ENCODE data around the gene TMEM150A. TPM values are rescaled to one million over a fixed set of nuclear protein-coding genes. Genes with fewer than 3 reads are reported as not detected.
"Not testable (repeated sequence)": the region's sequence is repeated elsewhere in the genome, so short reads cannot be mapped to it uniquely, and the experiment has no call there.

TMEM150A gene
- total RNA-seq, 1 donor from 2014 or later = 10.8 TPM

DNA sequence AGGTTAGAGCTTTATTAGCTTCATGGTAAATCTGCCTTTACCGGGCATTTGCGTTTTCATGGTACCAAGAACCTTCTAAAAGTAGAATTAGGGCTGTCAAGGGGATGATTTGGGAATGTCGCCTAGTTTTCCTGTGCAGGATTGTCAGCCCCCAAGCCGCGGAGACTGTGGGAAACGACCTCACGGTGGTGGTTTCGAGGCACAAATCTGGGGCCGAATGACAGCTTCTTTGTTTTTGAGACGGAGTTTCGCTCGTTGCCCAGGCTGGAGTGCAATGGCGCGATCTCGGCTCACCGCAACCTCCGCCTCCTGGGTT lies 12.9 kb upstream of the TMEM150A start:
- no peak for DNase-seq (ENCODE audit: missing footprints)
- intact Hi-C loops (cut with DNase I) = no loop called here

DNA sequence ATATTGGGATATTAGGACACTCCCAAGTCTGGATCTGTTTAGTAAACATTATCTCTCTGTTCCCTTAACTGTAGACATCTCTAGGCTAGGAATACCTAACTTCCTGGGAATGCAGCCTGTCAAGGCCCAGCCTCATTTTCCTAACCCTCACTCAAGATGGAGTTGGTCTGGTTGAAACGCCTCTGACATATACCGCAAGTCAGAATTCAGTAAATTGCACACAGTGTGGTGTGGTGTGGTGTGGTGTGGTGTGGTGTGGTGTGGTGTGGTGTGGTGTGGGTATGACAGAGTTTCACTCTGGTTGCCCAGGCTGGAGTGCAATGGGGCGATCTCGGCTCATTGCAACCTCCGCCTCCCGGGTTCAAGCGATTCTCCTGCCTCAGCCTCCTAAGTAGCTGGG lies 12.3 kb upstream of the TMEM150A start:
- ATAC-seq; intact Hi-C loops (cut with DNase I); DNase-seq (ENCODE audit: missing footprints): not testable (repeated sequence)

More for the DNA sequence above, 12.9 kb upstream of the TMEM150A start:
- no peak for ATAC-seq

DNA sequence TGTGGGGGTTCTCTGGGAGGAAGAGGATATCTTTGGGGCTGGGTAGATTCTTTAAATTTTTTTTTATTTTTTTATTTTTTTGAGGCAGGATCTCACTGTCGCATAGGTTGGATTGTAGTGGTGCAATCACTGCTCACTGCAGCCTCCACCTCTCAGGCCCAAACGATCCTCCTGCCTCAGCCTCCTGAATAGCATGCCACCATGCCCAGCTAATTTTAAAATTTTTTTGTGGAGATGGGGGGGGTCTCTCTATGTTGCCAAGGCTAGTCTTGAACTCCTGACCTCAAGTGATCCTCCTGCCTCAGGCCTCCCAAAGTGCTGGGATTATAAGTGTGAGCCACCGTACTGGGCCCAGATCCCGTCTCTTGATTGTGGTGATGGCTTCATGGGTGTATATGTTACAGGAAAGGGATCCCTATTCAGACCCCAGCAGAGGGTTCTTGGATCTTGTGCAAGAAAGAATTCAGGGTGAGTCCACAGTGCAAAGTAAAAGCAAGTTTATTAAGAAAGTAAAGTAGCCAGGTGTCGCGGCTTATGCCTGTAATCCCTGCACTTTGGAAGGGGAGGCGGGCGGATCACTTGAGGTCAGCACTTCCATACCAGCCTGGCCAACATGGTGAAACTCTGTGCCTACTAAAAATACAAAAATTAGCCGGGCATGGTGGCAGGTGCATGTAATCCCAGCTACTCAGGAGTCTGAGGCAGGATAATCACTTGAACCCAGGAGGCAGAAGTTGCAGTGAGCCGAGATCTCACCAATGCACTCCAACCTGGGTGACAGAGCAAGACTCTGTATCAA lies 11.4 kb upstream of the TMEM150A start:
- no peak for ATAC-seq
- no peak for DNase-seq (ENCODE audit: missing footprints)
- intact Hi-C loops (cut with DNase I) = no loop called here

DNA sequence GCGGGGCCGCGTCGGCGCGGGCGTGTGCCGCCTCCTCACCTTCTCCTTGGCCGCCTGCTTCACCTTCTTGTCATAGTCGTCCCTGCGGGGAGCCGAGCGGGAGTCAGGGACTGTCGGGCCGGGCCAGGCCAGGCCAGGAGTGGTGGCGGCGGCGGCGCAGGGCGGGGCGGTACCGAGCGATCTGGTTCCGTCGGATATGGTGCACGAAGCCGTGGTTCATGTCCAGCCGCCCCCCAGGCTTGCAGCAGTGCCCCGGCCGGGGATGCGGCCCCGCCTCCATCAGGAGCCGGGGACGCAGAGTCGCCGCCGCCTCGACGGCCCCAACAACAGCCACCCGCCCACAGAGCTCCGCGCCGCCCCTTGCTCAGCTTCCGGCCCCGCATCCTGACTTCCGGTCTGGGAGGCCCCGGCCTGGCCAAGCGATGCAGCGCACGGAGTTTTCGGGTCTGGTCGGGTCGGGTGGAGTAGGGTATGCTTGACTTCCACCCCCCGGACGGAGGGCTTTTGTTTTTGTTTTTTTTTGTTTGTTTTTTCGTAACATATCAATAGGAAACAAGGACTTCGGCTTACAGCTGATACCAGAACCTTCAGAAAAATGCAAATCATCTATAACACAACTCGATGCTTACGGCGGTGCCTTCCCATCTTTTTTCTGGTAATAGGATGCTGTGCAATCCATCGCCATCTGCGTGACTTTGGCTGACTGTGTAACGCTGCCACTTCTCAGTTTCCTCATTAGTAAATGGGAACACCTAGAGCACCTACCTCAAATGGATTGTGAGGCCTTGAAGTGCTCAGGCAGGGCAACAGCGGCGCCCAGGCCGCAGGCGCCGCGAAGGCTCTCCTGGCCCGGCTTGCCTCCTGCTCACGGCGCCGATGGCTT lies 9.4 kb upstream of the TMEM150A start, which contains the start of gene C2orf68:
Gene C2orf68, minus strand, starts transcription at position 362 of the 883 bp plus-strand sequence. Its CDS starts 82 bp downstream, at position 280.
- ATAC-seq = peak; percentile 86
- intact Hi-C loops (cut with DNase I) = no loop called here
- peak; percentile 96 for DNase-seq (ENCODE audit: missing footprints)

DNA sequence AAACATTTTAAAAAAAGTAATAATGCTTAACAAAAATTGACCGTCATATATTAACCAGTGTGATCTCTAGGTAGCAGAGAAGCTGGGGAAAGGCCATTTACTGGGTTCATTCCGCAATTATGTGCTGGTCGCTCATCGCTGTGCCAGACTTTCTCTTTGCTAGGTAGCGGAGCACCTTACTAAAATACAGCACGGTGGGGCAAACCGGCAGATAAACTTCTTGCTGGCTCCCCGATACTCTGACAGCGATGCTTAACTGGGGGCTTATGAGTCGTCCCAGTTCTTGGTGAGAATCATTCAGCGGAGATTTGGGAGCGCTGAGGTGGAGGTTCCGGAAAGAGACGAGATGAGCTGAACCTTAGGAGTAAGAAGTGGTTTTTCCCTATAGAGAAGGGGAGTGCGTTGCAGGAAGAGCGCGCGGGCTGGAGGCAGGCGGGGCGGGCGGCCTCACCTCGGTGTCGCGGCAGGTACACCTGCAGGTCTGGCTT lies 8.8 kb upstream of the TMEM150A start:
- DNase-seq (ENCODE audit: missing footprints) (no peak), ATAC-seq (no peak)
- intact Hi-C loops (cut with DNase I) = no loop called here

DNA sequence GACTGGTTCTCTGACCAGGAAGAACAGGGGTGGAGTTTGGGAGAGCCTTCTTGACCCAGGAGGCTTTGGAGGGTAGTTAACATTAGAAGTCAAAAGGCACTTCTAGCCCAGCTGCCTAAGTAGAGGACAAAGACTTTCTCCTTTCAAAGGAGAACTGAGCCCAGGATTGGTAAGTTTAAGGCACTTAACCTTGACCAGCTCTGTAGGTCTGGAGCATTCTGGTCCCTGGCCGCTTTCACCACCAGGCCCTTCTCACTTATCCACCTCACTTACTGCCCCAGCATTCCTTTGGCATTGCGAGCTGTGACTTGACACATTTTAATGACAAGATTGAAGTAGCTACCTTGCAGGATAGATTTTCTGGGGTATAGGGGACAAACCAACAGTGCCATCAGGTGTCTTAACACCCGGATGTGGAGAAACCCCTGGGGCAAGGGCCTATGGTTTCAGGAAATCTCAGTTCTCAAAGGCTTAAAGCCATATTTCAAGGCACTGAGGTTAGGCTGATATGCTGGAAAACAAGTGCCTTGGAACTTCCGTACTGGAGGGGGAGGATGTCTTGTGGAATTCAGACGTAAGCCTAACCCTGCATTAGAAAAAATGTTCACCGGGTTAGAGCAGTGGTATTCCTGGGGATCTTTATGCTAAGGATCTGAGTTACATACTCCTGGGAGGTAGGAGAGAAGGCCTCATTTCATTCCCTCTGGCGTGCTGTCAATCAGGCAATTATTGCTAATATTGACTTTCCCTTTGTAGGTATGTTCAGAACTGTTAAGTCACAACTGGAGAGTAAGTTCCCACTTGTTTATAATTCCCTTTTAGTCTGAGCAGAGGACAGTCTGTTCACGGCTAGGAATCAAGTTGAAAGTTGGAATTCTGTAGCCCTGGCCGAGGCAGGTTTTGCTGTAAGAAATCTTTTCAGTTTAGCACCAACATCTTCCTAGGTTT lies 5.0 kb upstream of the TMEM150A start:
- ATAC-seq = no peak
- no peak for DNase-seq (ENCODE audit: missing footprints)
- intact Hi-C loops (cut with DNase I) = no loop called here

DNA sequence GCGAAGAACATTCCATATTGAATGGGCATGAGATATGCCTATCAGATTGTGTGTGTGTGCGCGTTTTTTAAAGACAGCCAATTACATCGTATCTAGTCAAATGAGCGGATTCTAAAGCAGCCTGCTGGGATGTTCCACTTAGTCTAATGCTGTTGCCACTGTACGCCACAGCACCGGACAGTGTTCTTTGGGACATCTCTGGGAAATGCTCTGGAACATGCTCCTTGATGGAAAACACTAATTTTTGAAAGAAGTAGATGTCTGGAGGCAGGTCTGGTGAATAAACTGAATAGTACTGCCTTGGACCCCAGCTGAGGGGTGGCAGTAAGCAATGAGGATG lies 3.6 kb upstream of the TMEM150A start:
- intact Hi-C loops (cut with DNase I) = no loop called here
- DNase-seq (ENCODE audit: missing footprints) = no peak
- no peak for ATAC-seq

DNA sequence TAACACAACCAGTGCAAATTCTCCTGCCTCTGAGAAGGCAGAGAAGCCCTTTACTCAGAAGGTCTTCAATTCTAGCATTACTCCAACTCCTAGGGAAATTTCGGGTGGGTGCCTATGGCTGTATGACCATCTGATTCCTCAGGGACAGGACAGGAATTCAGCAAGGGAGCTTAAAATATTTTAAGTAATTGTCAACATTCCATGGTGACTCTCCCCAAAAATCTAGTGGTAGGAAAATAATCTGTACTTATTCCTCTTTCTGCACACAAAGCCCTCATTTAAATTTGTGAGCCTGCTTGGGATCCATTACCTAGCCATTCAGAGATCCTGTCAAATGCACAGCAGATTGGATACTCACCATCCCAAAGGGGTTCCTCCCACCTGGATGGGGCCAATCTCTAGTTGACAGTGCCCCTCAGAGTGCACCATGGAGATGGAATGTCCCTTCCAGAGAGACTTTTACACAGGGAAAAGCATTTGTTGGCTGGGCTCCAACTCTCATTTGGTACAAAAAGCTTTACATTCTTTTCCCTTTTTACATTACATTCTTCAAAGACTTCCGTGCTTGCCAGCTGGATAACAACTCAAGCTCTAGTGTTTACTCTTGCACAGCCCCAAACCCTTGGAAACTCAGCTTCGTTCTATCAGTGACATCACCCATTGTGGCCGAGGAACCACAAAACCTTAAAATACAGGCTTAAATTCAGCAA lies 3.1 kb upstream of the TMEM150A start:
- ATAC-seq = no peak
- intact Hi-C loops (cut with DNase I) = no loop called here
- DNase-seq (ENCODE audit: missing footprints) = no peak

DNA sequence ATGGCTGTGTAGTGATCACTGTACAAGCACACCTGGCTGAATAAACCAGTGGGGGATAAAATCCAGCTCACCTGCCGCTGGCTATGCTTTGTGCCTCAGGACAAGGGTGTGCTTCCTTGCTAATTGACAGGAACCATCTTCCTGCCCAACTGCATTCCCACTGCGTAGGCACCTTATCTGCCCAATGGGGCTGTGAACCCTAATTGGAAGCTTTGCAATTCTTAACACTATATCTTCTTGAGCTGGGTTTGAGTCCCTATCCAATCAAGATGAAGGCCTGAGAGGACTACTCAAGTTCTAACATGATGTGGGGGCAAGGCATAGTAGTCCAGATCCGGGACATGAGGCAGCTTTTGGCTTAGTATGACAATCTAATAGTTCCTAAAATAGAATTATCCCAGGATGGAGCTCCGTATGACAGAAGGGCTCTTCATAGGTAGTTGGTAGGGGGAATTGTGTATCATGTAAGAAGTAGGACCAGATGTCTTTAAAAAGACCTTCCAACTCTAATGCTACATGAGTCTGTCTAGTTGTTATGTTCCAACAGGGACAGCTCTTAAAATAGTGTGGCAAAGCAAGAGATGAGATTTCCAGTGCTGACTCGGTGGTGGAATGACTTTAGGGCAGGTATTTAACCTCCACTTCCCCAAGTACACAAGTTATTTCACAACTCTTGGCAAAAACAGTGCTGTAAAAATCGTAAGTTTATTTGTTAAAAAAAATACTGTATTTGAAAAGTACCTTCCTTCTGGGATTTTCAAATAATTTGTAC lies 2.3 kb upstream of the TMEM150A start:
- ATAC-seq (no peak), DNase-seq (ENCODE audit: missing footprints) (no peak)
- intact Hi-C loops (cut with DNase I) = no loop called here

DNA sequence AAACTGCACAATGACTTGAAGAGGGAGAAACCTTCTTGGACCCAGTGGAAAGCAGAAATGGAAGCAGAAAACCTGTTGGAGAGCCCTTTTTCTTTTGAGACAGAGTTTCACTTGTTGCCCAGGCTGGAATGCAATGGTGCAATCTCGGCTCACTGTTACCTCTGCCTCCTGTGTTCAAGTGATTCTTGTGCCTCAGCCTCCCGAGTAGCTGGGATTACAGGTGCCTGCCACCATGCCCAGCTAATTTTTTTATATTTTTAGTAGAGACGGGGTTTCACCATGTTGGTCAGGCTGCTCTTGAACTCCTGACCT lies 1.6 kb upstream of the TMEM150A start:
- ATAC-seq; intact Hi-C loops (cut with DNase I); DNase-seq (ENCODE audit: missing footprints): not testable (repeated sequence)

DNA sequence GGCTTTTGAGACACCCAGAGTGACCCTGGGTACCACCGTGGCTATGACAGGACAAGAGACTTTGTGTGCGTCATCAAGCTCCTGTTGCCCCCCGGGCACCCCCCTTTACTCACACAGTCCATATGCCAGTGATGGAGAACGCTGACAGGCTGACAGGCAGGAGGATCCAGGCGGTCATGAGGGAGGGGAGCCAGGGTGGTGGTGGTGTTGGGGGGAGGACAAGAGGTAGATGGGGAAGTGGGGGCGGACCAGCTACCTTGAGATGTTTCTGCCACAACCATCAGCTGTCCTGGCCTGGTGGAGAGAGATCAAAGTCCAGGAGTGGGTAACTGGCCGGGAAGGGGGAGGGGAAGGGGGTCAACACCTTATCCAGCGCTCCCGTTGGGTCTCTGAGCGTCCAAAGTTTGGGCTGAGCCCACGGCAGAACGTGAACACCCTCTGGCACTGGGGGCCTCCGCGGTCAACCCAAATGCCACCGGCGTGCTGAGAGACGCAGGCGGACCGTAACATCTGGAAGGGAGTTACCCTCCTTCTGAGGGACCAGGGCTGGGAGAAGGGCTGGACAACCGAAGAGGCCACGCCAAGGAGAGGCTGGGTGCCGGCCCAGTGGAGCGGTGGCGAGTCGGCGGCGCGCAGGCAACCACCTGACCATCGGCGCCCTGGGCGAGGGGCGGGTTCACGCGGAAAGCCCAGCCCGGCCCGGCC lies 575 bp downstream of the TMEM150A start:
- ATAC-seq (peak; percentile 66), DNase-seq (ENCODE audit: missing footprints) (peak; percentile 87)
- intact Hi-C loops (cut with DNase I) = no loop called here

DNA sequence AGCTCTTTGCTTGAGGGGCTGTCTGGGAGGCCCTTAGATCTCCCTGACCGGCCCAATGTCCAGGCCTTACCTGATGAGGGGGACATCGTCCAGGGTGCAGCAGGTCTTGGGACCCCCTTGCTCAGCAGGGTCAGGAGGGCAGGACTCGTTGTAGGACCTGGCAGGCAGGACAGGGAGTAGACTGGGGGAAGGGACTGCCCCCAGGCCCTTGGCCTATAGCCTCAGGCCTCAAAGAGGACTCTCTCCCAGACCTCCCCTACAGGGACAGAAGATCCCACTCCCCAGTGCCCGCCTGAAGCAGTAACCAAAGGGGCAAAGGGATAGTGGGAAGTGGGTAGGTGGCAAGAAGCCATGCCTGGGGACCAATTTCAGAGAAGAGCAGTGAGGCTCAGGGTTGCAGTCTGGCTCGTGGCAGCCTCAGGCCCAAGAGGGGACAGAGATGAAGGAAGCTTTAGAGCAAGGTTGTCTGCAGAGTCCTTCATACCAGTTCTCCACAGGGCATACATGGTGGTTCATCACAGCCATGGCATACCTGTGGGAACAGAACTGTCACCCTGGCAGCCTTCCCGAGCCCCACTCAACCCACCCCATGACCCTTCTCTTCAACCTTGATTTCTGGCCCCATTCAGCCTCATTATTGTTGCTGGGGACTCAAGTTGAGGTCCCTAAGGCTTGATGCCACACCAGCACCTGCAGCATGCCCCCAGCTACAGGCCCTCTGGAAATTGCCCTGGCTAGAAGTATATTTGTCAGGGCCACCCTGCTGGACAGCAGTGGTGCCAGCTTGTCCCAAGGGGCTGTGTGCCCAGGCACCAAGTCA lies 1.3 kb downstream of the TMEM150A start:
- intact Hi-C loops (cut with DNase I) = no loop called here
- no peak for ATAC-seq
- DNase-seq (ENCODE audit: missing footprints) = no peak

DNA sequence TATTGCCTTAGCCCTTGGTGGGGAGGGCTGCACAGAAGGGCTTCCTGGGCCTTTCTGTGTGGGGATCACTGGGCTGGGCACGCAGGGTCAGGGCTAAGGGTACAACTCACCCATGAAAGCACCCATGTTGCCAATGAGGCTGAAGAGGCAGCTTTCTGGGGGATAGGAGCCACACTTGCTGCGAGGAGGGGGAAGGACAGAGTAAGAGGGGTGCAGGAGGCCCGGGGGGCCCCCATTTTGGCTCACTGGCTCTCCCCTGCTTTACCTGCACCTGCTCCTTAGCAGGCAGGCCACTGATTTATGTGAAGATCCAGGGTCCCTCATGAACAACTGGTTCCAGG lies 2.3 kb downstream of the TMEM150A start:
- intact Hi-C loops (cut with DNase I) = no loop called here
- ATAC-seq (no peak), DNase-seq (ENCODE audit: missing footprints) (no peak)

DNA sequence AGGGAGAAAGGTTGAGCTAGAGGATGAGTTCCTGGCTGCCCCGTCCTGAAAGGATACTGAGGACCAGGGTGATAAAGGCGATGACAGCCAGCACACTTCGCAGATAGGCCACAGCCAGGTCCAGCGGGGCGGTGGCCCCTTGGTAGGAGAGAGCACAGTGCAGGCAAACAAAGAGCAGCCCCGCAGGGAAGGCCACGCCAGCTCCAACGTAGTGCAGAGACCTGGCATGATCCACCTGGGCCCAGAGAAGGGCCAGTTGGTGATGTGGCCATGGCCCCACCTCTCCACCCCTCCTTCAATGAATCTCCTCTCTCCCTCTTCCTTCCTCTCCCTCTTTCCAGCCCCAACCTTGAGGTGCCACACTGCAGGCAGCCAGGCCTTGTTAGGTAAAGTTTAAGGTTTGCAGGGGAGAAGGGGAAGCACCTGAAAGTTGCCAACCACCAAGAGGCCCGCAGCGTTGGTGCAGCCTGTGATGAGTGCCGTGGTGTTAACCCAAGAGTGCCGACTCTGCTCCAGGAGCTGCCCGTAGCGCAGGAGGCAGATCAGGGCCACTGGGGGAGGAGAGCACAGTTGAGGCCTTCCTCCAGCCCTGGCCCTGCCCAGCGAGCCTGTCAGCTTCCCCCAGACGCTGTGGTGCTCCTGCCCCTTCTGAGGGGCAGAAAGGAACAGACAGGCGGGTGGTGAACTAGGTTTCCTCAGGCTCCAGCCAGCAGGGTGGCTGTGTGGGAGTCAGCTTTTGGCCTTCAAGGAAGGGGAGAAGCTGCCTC lies 2.8 kb downstream of the TMEM150A start:
- DNase-seq (ENCODE audit: missing footprints) = no peak
- intact Hi-C loops (cut with DNase I) = loop anchor here (5.0 kb wide), 1 partner anchor 37 kb away; the partner anchor contains the start of gene GGCX

DNA sequence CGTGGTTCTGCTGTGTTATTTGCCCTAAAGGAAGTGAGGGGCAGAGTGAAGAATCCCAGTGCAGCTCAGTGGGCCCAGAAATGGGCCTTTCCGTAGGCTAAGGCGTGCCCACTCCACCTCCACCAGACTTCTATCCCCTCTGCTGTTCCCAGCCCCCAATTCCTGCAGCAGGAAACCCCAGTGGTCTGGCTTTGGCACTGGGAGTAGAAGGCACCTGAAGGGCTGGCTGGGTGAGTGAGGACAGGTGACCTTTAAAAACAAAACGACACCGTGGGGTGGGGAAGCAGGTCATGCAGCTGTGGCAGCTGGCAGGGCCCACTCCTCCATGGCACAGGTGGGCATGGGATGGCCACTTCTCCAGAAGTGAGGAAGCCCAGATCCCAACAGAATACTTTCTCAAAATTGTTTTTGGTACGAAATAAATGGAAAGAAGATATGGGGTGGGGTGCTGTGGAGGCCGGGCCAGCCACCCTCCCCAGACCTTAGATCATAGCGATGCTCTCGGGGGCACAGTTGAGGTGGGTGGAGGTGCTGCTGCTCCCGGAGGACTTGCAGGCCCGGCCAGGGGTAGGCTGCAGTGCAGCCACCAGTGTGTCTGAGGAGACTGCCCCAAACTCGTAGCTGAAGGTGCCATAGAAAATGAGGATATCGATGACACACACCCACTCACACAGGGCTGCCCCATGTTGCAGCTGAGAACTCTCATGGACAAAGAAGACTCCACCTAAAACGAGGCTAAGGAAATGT lies 3.7 kb downstream of the TMEM150A start:
- DNase-seq (ENCODE audit: missing footprints) (no peak), ATAC-seq (no peak)
- intact Hi-C loops (cut with DNase I) = loop anchor here (5.0 kb wide), 1 partner anchor 36 kb away; the partner anchor contains the start of gene GGCX

More for the DNA sequence above, 2.8 kb downstream of the TMEM150A start:
- no peak for ATAC-seq
